HEK293T (cell line): Measurements from ENCODE around the gene SLC39A12.

Experiments
- ARNT ChIP-seq: fragments of 450-650 bp; IDR thresholded peaks from 2 replicates; pipeline ENCODE4 v1.6.1; 2017; ENCODE audit warnings: mild to moderate bottlenecking
- BHLHE40 ChIP-seq: fragments of 450-650 bp; IDR thresholded peaks from 2 replicates; pipeline ENCODE4 v1.6.1; 2016; ENCODE audit warnings: mild to moderate bottlenecking, moderate library complexity, borderline replicate concordance
- ELF4 ChIP-seq: fragments of 450-650 bp; IDR thresholded peaks from 2 replicates; pipeline ENCODE4 v1.6.1; 2017; ENCODE audit warnings: antibody characterized with exemption
- FOXA1 ChIP-seq: fragments of 450-650 bp; IDR thresholded peaks from 2 replicates; pipeline ENCODE4 v1.6.1; 2016; ENCODE audit warnings: mild to moderate bottlenecking
- FOXK2 ChIP-seq: fragments of 450-650 bp; IDR thresholded peaks from 2 replicates; pipeline ENCODE4 v1.6.1; 2016; ENCODE audit warnings: mild to moderate bottlenecking
- HDGF ChIP-seq: fragments of 450-650 bp; IDR thresholded peaks from 2 replicates; pipeline ENCODE4 v1.6.1; 2017; ENCODE audit warnings: antibody characterized with exemption, borderline replicate concordance
- NFRKB ChIP-seq: fragments of 450-650 bp; IDR thresholded peaks from 2 replicates; pipeline ENCODE4 v1.6.1; 2016; ENCODE audit warnings: mild to moderate bottlenecking, moderate library complexity
- SP1 ChIP-seq: fragments of 450-650 bp; IDR thresholded peaks from 2 replicates; pipeline ENCODE4 v1.6.1; 2017
- SUZ12 ChIP-seq: fragments of 450-650 bp; IDR thresholded peaks from 2 replicates; pipeline ENCODE4 v1.6.1; 2016; ENCODE audit warnings: mild to moderate bottlenecking
- TARDBP ChIP-seq: fragments of 450-650 bp; IDR thresholded peaks from 2 replicates; pipeline ENCODE4 v1.6.1; 2016
- ZNF384 ChIP-seq: fragments of 450-650 bp; IDR thresholded peaks from 2 replicates; pipeline ENCODE4 v1.6.1; 2016
- TF ChIP-seq, protein P1 (sequence below): fragments of 450-650 bp; IDR thresholded peaks from 2 replicates; pipeline ENCODE4 v1.6.1; 2016

- TF ChIP-seq ZNF384 (no peak), ELF4 (no peak), BHLHE40 (no peak), FOXA1 (no peak), SUZ12 (no peak), HDGF (no peak), SP1 (no peak), NFRKB (no peak), FOXK2 (no peak), TARDBP (no peak), ARNT (no peak)
- TF ChIP-seq, protein P1, sequence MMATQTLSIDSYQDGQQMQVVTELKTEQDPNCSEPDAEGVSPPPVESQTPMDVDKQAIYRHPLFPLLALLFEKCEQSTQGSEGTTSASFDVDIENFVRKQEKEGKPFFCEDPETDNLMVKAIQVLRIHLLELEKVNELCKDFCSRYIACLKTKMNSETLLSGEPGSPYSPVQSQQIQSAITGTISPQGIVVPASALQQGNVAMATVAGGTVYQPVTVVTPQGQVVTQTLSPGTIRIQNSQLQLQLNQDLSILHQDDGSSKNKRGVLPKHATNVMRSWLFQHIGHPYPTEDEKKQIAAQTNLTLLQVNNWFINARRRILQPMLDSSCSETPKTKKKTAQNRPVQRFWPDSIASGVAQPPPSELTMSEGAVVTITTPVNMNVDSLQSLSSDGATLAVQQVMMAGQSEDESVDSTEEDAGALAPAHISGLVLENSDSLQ, result no peak
Observed at GRCh38 chr10:18075881-18076280, 124.2 kb downstream of the SLC39A12 start.
